Epithelial cell of proximal tubule (primary cell): ENCODE measurements around the gene OSBPL1A. TPM values are rescaled to one million over a fixed set of nuclear protein-coding genes. Genes with fewer than 3 reads are reported as not detected.

Source experiments
- DNase-seq: peaks from one replicate; pipeline ENCODE4 v3.0.0-alpha.2; 2011; ENCODE audit warnings: low read depth
- H3K4me3 ChIP-seq: 2 replicates; pipeline ENCODE4 v1.5.1; 2011; ENCODE audit warnings: low read depth, mild to moderate bottlenecking, low read length
- CTCF ChIP-seq: conservative IDR thresholded peaks from 2 replicates; pipeline ENCODE4 v1.5.1; 2012; ENCODE audit warnings: low read depth, mild to moderate bottlenecking, low read length
- total RNA-seq: library from RNA; depleted of rRNA; stranded (reverse); fragments of >200 nt; gene quantifications from 2 replicates; pipeline ENCODE4 v1.2.3, GENCODE V29; 2015

OSBPL1A gene
- total RNA-seq, 1 donor from 2014 or later = 24.7 TPM

- no peak for TF ChIP-seq CTCF
- no peak overlapping the region for H3K4me3 ChIP-seq
- DNase-seq = no peak
These were observed 169.5 kb downstream of the OSBPL1A start for GRCh38 chr18:24227977-24228666.

- H3K4me3 ChIP-seq = no peak overlapping the region
- DNase-seq = no peak
- TF ChIP-seq CTCF = no peak
These were observed 177.3 kb downstream of the OSBPL1A start for GRCh38 chr18:24220318-24220688.

- no peak for TF ChIP-seq CTCF
- DNase-seq = no peak
- no peak overlapping the region for H3K4me3 ChIP-seq
These were observed 177.9 kb downstream of the OSBPL1A start for GRCh38 chr18:24219561-24220317.

GRCh38 chr18:24214913-24215312 is 182.7 kb downstream of the OSBPL1A start:
- no peak for DNase-seq
- TF ChIP-seq CTCF = no peak
- no peak overlapping the region for H3K4me3 ChIP-seq

- TF ChIP-seq CTCF = no peak
- no peak overlapping the region for H3K4me3 ChIP-seq
- no peak for DNase-seq
These were observed 183.5 kb downstream of the OSBPL1A start for GRCh38 chr18:24214144-24214543.

- no peak overlapping the region for H3K4me3 ChIP-seq
- no peak for TF ChIP-seq CTCF
- DNase-seq = peak; percentile 90
These were observed 184.7 kb downstream of the OSBPL1A start for GRCh38 chr18:24212939-24213338.
